DOHH2 (cell line): ENCODE measurements around the gene DPCD.

ENCODE experiments used
- EZH2phosphoT487 ChIP-seq: fragments of 200-600 bp; sonication (generic); IDR thresholded peaks from 2 replicates; pipeline ENCODE4 v1.6.1; 2017; ENCODE audit warnings: borderline replicate concordance, mild to moderate bottlenecking, antibody characterized with exemption, low read length, moderate library complexity, mixed read lengths
- TF ChIP-seq, protein P1 (sequence below): fragments of 200-600 bp; sonication (generic); IDR thresholded peaks from one replicate; pipeline ENCODE4 v1.5.1; 2014; ENCODE audit warnings: antibody characterized with exemption, mild to moderate bottlenecking, low read depth, low read length; ENCODE audit not compliant: poor library complexity, severe bottlenecking

DNA sequence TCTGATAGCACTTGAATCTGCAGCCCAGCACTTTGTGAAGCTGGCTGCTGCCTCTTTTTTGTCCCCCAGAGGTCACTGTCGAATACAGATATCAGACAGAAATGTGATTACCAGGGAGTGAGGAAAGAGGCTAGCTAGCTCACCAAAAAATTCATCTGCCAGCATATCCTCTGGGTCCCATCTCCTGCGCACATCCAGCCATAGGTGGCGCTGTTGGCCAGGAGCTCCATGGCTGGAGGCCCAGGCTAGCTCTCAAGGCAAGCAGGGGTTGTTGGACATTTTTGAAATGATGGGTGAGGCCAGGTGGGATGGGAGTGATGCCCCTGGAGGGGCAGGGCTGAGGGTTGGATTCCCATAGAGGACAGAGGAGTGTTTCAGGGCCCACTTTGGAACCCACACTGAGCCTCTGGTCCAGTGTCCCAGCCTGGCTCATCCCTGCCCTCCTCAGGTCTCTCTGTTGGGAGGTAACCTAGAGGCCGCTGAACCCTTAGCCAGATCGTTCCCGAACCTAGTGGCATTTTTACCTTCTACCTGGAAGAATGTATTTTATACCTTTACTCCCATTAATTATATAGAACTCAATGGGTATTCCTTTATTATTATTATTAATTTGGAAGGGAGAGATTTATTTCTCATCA lies 14.8 kb downstream of the DPCD start:
- TF ChIP-seq, protein P1, sequence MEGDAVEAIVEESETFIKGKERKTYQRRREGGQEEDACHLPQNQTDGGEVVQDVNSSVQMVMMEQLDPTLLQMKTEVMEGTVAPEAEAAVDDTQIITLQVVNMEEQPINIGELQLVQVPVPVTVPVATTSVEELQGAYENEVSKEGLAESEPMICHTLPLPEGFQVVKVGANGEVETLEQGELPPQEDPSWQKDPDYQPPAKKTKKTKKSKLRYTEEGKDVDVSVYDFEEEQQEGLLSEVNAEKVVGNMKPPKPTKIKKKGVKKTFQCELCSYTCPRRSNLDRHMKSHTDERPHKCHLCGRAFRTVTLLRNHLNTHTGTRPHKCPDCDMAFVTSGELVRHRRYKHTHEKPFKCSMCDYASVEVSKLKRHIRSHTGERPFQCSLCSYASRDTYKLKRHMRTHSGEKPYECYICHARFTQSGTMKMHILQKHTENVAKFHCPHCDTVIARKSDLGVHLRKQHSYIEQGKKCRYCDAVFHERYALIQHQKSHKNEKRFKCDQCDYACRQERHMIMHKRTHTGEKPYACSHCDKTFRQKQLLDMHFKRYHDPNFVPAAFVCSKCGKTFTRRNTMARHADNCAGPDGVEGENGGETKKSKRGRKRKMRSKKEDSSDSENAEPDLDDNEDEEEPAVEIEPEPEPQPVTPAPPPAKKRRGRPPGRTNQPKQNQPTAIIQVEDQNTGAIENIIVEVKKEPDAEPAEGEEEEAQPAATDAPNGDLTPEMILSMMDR = peak; percentile 98
- no peak for TF ChIP-seq EZH2phosphoT487
